Caco-2 (cell line): Measurements from ENCODE around the gene KRTAP12-1. TPM values are rescaled to one million over a fixed set of nuclear protein-coding genes. Genes with fewer than 3 reads are reported as not detected.

Experiments used
- BruUV-seq: library from RNA; stranded (reverse); fragments of 400-500 nt; replicated peaks from 2 replicates; lab custom pipeline; 2021; lab: Mats Ljungman, UMichigan
- CTCF ChIA-PET: fragments of 300-600 bp; sonication (Branson Sonifier 250); formaldehyde crosslinking; loops from one replicate; lab custom pipeline; 2022; ENCODE audit warnings: antibody characterized with exemption; lab: Charles Lee
- POLR2A ChIA-PET: fragments of 300-600 bp; sonication (Branson Sonifier 250); formaldehyde crosslinking; loops from one replicate; lab custom pipeline; 2022; ENCODE audit warnings: antibody characterized with exemption; lab: Charles Lee
- DNase-seq, 2 experiments: peaks; one replicate each; pipeline versions ENCODE4 v3.0.0 to v3.0.0-alpha.2; 2020 to 2022
- H3K27me3 ChIP-seq: replicated peaks from 2 replicates; pipeline ENCODE4 v1.6.0; 2011; ENCODE audit warnings: low read length; ENCODE audit not compliant: control insufficient read depth, insufficient read depth
- H3K36me3 ChIP-seq: 2 replicates; pipeline ENCODE4 v1.5.1; 2011; ENCODE audit warnings: low read length; ENCODE audit not compliant: control insufficient read depth, insufficient read depth
- H3K4me1 ChIP-seq: fragments of 250-450 bp; sonication (Bioruptor Pico); 2 replicates; pipeline ENCODE4 v1.5.1; 2020; ENCODE audit warnings: mild to moderate bottlenecking
- H3K4me3 ChIP-seq: 2 replicates; pipeline ENCODE4 v1.5.1; 2011; ENCODE audit warnings: low read depth, mild to moderate bottlenecking, control low read depth, low read length
- H3K9me3 ChIP-seq: fragments of 250-450 bp; sonication (Bioruptor Pico); 2 replicates; pipeline ENCODE4 v1.5.1; 2020; ENCODE audit warnings: mild to moderate bottlenecking, moderate library complexity
- H3K27ac Mint-ChIP-seq: one replicate; pipeline ENCODE4 v1.8.0; 2022; ENCODE audit warnings: mixed read lengths; ENCODE audit not compliant: unreplicated experiment
- H3K27me3 Mint-ChIP-seq: one replicate; pipeline ENCODE4 v1.8.0; 2022; ENCODE audit warnings: mixed read lengths; ENCODE audit not compliant: insufficient read depth, unreplicated experiment
- H3K36me3 Mint-ChIP-seq: one replicate; pipeline ENCODE4 v1.8.0; 2022; ENCODE audit warnings: mild to moderate bottlenecking, mixed read lengths; ENCODE audit not compliant: insufficient read depth, unreplicated experiment
- H3K4me1 Mint-ChIP-seq: one replicate; pipeline ENCODE4 v1.8.0; 2022; ENCODE audit warnings: low read depth, mixed read lengths; ENCODE audit not compliant: unreplicated experiment
- H3K4me3 Mint-ChIP-seq: one replicate; pipeline ENCODE4 v1.8.0; 2022; ENCODE audit warnings: mild to moderate bottlenecking, moderate library complexity, mixed read lengths; ENCODE audit not compliant: unreplicated experiment
- H3K9me3 Mint-ChIP-seq: one replicate; pipeline ENCODE4 v1.8.0; 2022; ENCODE audit warnings: mixed read lengths; ENCODE audit not compliant: unreplicated experiment
- CTCF ChIP-seq, 2 experiments: fragments of 200-600 bp in 1 of 2; IDR thresholded peaks; 1 replicate in 1 of 2; 2 replicates in 1 of 2; pipeline versions ENCODE4 v1.5.1 to v1.8.0; 2011 to 2022; ENCODE audit warnings: antibody characterized with exemption in 1 of 2, control low read depth in 1 of 2, inconsistent platforms in 1 of 2, low read depth in 1 of 2, low read length in 1 of 2, mild to moderate bottlenecking in 1 of 2, moderate library complexity in 1 of 2; ENCODE audit not compliant: insufficient read depth in 1 of 2, severe bottlenecking in 1 of 2, unreplicated experiment in 1 of 2
- intact Hi-C: fragments of 100-400 bp; cut with micrococcal nuclease; formaldehyde crosslinking; loops from one replicate; pipeline ENCODE4 v1.10.0; 2022; ENCODE audit not compliant: unreplicated experiment
- total RNA-seq: library from RNA; stranded (reverse); gene quantifications from 2 replicates; pipeline ENCODE4 v1.2.3, GENCODE V29; 2022

KRTAP12-1 gene
- total RNA-seq, 1 experiment from 2014 or later: not detected

- no peak for DNase-seq
- H3K27me3 ChIP-seq: no peaks in the 10 kb centered on the region
- intact Hi-C loops: no loop called here
- H3K36me3 Mint-ChIP-seq: no peaks in the 10 kb centered on the region
- no peak for TF ChIP-seq CTCF (IDR thresholded peaks at IDR 0.05; ENCODE audit: insufficient read depth in 1 of 2, low read depth in 1 of 2, low read length in 1 of 2, severe bottlenecking in 1 of 2, unreplicated experiment in 1 of 2)
- peaks cover 9% of the 10 kb centered on the region; the same call in 1 of the 2 replicates for H3K4me1 ChIP-seq
- peaks cover 12% of the 10 kb centered on the region for H3K4me1 Mint-ChIP-seq
- H3K27me3 Mint-ChIP-seq: peaks cover 3% of the 10 kb centered on the region
- no peak overlapping the region for H3K4me3 Mint-ChIP-seq
- no peaks in the 10 kb centered on the region for H3K36me3 ChIP-seq
- no peaks in the 10 kb centered on the region for H3K9me3 ChIP-seq
- ChIA-PET CTCF (no interaction called here), POLR2A (no interaction called here)
- H3K27ac Mint-ChIP-seq: no peak overlapping the region
- no peak overlapping the region for H3K4me3 ChIP-seq
- BruUV-seq: no TSS peak
- no peaks in the 10 kb centered on the region for H3K9me3 Mint-ChIP-seq
Measured at GRCh38 chr21:44700101-44701022, 18.4 kb upstream of the KRTAP12-1 start.

GRCh38 chr21:44699502-44700001 is 17.6 kb upstream of the KRTAP12-1 start:
- Mint-ChIP-seq H3K4me3 (no peak overlapping the region), H3K4me1 (peaks cover 12% of the 10 kb centered on the region), H3K27me3 (peaks cover 3% of the 10 kb centered on the region), H3K9me3 (no peaks in the 10 kb centered on the region), H3K27ac (no peak overlapping the region), H3K36me3 (no peaks in the 10 kb centered on the region)
- ChIA-PET POLR2A (no interaction called here), CTCF (interaction anchor here (1.2 kb wide), 1 partner anchor 11 kb away, joined by 3 read pairs; no protein-coding TSS in a partner anchor)
- Histone ChIP-seq H3K4me1 (peaks cover 9% of the 10 kb centered on the region; the same call in 1 of the 2 replicates), H3K4me3 (no peak overlapping the region), H3K36me3 (no peaks in the 10 kb centered on the region), H3K27me3 (no peaks in the 10 kb centered on the region), H3K9me3 (no peaks in the 10 kb centered on the region)
- BruUV-seq: no TSS peak
- peak in 1 of 2 experiments; percentile 24 for DNase-seq
- intact Hi-C loops: no loop called here
- TF ChIP-seq CTCF (IDR thresholded peaks at IDR 0.05; ENCODE audit: insufficient read depth in 1 of 2, low read depth in 1 of 2, low read length in 1 of 2, severe bottlenecking in 1 of 2, unreplicated experiment in 1 of 2): no peak
